GM18909 (cell line): ENCODE results near the gene KLHL6.
A peak's percentile ranks its signal among the peaks of the same experiment; 100 is the strongest.

Experiments
- ATAC-seq: cut with Tn5 transposase; IDR thresholded peaks from one replicate; pipeline ENCODE4 v1.9.1; 2021; ENCODE audit warnings: mild to moderate bottlenecking; ENCODE audit not compliant: unreplicated experiment, poor library complexity

The KLHL6 gene, protein sequence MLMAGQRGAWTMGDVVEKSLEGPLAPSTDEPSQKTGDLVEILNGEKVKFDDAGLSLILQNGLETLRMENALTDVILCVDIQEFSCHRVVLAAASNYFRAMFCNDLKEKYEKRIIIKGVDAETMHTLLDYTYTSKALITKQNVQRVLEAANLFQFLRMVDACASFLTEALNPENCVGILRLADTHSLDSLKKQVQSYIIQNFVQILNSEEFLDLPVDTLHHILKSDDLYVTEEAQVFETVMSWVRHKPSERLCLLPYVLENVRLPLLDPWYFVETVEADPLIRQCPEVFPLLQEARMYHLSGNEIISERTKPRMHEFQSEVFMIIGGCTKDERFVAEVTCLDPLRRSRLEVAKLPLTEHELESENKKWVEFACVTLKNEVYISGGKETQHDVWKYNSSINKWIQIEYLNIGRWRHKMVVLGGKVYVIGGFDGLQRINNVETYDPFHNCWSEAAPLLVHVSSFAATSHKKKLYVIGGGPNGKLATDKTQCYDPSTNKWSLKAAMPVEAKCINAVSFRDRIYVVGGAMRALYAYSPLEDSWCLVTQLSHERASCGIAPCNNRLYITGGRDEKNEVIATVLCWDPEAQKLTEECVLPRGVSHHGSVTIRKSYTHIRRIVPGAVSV

DNA sequence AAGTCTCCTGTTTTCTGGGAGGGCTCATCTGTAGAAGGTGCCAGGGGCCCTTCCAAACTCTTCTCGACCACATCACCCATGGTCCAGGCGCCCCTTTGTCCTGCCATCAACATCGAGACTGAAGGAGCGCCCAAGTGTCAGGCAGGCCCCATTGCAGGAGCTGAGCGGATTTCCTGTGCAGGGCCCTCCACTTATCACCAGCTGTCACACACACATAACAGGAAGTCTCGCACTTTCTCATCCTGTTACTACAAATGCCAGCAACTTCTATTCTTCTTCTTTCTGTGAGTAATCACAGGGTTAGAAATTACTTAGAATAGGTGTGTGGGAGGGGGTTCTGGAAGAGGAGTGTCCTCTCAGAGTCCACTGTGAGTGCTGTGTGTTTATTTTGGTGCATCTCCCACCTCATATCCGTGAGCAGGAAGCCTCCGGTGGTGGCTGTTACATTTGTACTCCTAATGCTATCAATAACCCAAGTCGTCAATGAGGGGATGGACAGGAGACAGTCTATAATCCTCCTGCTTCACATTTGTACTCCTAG is at the start of gene KLHL6:
Gene KLHL6, minus strand, starts transcription at position 166 of the 541 bp plus-strand sequence. Its CDS starts 53 bp downstream, at position 113.
- peak; percentile 92 for ATAC-seq

DNA sequence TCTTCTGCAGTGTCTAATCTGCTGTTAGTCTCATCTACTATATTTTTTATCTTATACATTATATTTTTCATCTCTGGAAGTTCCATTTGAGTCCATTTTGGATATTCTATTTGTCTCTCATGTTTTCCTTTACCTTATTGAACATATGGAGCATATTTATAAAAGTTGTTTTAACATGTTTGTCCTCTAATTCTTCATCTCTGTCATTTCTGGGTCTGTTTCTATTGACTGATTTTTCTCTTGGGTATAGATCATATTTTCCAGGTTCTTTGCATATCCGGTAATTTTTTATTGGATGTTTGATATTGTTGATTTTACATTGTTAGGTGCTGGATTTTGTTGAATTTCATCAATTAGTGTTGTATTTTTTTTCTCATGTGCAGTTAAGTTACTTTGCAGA is 42.5 kb upstream of the KLHL6 start:
- ATAC-seq = no peak

DNA sequence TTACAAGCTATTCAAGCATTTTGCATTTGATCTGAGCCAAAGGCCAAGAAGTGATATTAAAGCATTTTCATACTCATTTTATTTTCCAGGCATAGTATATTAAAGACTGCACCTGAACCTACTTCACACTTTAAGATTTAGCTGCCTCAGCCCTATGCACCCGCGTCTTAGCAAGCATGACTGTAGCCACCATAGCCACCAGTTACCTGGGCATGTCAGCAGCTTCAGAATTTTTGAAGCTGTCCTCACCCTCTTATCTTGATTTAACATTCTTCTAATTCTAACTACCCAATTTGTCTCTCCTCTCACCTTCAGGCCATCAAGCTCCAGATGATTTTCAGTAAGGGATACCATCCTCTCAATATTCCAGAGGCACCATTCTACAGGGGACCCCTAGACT is 39.1 kb upstream of the KLHL6 start:
- ATAC-seq = no peak

DNA sequence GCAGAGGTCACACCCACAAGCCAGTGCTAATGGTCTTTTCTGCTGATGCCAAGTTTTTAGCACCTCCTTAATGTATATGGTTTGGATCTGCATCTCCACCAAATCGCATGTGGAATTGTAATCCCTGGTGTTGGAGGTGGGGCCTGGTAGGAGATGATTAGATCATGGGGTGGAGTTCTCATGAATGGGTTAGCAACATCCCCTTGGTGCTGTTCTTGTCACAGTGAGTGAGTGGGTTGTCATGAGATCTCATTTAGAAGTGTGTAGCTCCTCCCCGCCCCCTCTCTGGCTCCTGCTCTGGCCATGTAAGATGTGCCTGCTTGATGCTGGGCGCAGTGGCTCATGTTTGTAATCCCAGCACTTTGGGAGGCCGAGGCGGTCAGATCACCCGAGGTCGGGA is 37.3 kb upstream of the KLHL6 start:
- no peak for ATAC-seq

DNA sequence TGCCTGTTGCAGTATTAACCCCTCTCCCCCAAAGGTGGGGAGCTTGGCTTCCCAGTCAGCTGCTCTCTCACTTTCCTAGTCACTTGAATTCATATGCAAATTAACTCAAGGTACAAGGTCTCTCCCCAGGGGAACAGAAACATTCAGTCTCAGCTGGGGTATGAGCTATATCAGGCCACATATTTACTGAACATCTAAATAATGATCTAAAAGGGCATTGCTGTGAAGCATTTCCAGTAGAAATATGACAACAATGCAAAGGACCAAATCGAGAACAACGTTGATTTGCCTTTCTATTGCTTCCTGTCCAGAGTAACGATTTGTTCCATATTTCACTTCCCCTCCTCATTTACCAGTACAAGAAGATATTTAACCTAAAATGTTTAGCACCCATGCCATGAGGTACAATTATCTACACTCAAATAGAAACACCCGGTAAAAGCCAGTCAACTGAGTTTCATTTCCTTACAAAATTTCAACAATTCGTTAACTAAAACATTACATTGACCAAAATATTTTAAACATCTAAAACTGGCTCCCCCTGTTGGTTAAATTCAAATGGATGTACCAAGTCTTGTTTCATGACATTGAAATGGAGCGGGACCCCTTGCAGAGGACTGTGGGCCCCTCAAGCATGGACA is 36.5 kb upstream of the KLHL6 start:
- peak; percentile 96 for ATAC-seq

DNA sequence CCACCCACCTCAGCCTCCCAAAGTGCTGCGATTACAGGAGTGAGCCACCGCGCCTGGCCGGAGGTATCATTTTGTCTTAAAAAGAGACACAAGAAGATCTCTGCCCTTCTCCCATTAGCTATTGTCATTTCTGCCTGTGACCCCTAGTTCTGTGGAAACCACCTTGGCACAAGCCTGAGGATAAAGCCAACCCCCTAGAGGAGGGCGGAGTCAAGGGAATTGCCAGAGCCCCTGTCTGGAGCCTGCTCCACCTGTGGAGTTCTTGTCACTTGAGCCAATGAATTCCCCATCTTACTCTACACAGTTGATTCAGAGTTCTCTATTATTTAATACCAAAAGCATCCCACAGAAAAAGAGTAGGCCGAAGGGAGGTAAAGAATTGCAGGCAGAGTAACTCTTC is 34.9 kb upstream of the KLHL6 start:
- ATAC-seq = no peak

DNA sequence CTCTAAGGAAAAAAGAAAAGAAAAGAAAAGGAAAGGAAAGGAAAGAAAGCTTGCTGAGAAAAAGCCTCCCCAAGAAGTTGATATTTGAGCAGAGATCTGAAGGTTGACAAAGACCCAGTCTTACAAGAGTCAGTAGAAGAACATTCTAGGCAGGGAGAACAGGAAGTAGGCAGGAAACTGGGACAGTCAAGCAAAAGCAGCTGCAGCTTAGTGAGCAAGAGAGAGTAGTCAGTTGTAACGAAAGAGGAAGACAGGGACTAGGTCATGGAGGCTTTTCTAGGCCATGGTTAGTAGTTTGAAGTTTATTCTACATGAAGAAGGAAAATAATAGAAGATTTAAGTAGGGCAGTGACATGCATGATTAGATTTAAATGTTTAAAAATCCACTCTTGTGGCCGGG is 31.8 kb upstream of the KLHL6 start:
- no peak for ATAC-seq

DNA sequence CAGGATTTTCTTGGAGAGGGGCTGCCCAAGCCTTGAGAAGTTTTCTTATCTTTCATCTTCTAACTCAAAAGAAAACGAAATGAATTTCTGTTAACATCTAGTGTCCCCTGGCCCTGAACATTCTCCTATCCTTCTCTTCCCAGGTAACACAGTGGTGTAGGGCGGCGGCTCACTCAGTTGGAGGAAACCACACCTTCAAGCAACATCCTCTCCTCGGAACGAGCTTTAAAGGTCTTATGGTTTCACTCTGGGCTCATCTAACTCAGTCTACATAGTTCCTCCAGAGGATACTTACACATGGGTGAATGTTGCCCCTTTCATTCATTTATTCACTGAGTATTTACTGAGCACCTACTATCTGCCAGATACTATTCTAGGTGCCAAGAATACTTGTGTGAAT is 31.0 kb upstream of the KLHL6 start:
- no peak for ATAC-seq

DNA sequence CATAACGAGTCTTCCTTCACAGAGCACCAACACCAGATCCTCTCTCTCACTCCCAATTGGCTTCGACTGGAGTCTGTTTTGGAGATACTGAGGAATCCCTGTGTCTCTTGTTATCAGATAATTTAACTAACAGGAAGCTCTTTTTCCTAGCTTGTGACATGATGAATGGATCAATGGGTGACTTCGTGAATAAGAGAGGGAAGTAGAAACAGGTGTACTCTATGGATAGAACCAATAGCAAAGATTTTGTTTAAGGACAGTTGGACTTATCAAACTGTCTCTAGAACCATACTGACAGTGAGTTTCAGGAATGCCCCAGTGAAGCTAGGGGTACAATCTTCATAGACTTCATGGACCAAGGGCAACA is 29.4 kb upstream of the KLHL6 start:
- ATAC-seq = no peak

DNA sequence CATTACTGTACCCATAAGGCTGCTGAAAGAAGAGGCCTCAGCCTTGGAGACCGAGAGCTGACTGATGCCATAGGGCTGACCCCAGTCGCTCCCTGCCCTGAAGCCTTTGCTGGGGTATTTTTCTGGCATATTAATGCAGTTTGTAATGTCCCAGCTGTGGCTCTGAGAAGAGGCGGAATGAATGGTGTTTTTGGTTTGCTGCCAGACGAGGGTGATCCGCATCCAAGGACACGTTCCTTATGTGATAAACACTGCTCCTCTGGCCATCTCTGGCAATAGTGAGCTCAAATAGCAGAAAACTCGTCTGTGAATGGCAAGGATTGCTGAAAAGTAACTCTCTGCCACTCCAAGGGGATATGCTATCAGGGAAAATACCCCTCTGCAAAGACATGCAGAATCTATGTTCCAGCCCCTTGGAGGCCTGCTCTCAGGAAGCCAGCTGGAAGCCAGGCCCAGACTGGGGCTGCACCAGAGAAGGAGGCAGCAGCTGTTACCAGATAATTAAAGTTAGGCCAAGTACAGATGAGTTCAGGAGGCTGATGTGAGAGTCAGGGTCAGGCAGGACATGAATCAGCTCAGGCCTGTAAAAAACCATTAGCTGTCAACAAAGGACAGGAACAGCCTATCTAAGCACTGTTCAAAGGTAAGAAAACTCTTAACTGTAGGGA is 28.9 kb upstream of the KLHL6 start:
- ATAC-seq = no peak

DNA sequence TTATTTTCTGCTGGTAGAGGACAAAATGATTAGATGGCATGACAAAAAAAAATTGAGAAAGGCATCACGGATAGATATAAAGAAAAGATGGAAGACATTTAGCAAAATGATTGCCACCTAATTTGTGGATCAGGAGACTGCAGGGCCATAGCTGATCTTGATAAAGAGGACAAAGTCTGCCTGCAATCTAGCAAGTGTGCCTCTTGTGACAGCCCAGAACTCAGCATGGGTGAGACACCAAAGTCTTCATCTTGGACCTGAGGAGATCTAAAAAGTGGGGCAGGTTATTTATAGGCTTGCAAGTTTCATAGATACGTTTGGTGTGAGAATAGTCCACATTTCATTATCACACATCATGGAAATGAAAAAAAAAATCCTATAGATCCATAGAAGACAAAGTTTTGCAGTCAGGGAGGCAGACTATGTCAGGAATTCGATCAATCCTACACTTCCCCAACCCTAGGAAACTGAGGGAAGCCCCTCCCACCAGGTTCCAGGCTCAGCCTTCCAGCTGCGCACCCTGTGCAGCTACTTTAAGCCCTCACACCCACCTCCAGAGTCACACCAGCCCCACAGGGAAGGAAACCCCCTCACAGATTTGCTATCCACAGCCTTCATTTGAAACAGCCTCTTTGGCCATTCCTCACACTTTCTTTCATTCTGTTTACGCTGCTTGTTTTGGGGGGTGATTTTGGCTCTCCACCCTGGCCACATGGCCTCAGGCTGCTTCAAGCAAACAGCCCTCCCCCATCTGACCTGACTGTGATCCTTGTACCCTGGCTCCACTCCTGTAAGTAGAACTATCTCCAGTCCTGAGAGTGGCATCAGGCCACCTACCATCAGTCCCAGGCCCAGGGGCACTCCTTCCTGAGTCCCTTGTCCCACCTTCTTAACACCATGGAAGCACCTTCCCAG is 28.1 kb upstream of the KLHL6 start:
- ATAC-seq = no peak

DNA sequence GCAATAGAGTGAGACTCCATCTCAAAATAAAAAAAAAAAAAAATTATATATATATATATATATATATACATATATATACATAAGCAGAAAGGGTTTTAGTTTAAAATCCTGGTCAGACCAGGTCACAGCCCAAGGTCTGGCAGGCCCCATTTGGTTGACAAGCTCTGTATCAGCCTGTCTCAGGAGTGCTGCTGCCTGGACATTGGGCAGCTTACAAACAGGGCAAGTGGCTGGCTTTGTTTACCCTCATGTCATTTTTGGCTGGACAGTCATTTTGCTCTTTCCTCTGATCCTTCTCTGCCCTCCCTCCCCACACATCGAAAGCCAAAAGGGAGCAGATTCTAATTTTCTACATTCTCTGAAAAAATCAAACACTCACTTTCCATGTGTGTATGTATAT is 26.7 kb upstream of the KLHL6 start:
- no peak for ATAC-seq

DNA sequence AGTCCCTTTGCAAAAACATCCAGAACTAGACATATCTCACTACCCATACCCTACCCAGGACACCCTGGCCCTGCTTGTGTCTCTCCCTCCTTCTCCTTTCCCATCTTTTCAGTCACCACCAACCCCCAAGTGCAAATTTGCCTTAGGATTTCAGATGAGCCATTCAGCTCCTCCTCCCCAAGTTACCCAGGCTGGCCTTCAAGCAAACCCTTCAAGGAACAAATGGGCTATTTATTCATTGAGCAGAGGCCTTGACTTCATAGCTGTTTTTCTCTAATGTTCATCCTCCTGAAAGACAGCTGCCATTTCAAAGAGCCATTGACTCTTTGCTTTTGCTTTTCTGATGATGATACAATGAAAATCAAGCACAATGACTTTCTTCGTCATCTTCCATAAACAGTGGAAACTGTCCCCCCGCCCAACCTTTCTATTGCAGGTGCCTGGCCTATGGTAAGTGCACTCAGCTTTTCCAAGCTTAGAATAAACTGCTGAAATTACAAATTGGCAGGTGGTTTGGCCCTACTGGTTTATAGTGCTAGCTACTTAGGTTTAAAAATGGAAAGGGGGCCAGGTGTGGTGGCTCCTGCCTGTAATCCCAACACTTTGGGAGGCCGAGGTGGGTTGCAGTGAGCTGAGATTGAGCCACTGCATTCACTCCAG is 26.1 kb upstream of the KLHL6 start:
- ATAC-seq = no peak

DNA sequence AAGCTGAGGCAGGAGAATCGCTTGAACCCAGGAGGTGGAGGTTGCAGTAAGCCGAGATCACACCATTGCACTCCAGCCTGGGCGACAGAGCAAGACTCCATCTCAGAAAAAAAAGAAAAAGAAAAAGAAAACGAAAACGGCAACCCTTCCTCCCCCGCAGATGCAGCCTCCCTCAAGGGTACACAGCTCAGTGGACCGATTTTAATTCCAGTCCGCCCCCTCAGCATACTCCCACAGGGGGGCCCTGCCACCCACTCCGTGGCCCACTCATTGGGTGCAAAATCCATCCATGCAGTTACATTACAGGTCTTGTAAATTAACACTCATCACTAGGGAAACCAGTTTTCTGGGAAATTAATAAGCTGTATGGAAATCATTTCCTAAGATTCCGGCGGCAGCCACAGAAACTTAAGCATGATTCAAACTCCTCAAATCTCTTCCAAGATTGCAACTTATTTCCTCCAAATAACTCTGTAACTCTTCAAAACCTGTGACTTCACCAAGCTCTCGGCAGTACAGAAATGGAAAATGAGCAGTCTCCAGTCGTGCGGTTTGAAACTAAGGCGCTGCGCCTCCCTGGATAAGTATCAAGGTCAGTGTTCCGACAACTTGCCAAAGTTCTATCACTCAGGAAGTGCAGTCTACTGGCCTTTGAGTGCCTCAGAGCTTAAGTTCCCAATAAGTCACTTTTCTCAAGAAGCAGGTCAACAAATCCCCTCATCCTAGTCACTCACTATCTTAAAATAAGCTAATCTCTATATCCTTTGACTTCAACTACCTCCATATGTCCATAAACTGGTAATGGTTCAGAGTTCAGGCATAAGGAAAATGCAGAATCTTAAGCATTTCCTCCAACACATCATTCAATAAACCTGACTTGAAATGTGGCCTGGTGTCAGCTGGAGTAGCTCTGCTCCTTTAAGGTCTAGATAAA is 24.7 kb upstream of the KLHL6 start:
- ATAC-seq = no peak

DNA sequence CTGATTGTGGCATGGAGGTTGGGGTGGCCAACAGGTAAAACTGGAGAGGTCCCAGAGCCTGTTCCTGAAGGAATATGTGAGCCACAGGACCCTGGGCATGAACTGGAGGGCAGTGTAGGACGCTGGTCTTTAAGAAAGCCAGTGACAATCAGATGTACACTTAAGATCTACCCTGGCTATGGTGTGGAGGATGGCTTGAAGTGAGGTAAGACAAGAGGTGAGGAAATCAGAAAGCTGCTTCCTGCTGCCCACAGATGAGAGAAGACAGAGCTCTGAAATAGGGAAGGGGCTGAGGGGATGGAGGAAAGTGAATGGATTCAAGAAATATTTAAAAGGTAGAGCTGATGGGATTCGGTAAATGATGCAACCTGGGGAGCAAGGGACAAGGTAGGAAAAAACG is 22.7 kb upstream of the KLHL6 start:
- no peak for ATAC-seq

DNA sequence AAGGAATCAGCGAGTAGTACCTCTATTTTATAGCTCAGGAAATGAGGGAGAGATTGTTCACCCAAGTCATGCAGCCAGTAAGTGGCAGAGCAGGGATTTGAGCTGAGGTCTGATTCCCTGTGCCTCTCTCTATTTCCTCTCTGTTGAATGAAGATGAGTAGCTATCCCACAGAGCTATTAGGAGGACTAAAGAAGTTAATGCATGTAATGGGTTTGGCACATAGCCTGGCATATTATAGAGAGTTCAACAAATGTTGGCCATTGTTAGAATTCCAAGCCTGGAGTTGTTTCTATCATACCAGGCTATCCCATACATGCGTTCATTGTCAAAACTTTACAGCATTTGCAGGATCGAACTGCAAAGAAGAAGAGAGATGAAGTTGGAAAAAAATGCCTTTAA is 21.8 kb upstream of the KLHL6 start:
- no peak for ATAC-seq

DNA sequence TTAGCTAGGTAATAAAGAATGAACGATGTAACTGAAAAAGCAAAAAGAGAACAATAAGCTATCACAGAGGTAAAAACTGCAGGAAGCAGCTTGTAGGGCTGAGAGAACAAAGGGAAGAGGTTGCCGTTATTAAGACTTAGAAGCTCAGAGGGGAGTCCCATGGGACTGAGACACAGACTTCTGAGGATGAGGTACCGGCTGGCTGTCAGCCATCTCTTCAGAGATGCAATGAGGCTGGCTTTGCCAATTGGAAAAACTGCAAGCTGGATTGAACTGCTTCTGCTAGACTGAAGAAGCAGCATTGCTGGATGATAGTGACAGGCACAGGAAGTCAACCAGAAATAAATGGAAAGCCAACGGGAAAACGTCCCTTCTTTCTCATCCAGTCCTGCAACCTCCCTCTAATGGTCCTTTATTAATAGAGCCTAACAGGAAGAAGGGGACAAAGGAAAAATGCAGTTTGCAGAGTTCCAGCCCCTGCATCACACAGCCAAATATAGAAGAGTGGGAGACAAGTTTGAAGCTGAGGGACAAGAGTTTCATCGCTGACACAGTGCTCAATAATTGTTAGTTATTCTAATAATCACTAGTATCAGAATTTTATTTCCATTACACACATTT is 21.1 kb upstream of the KLHL6 start:
- no peak for ATAC-seq

DNA sequence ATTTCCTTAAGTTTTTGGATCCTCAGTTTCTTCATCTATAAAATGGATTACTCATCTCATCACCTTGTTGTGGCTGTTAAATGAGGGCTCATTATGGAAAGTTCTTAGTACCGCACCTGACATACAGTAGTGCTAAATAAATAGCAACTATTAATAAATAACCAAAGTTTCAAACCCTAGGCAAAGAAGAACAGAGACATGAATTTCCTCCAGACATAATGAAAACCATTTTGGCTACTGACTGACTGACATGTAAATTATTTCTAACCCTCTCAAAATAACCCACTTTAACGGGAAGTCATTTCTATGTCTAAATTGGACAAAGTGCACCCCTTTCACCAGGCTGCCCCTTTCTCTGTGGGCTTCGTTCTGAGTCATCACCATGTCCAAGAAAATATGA is 17.4 kb upstream of the KLHL6 start:
- no peak for ATAC-seq
